ENCODE results near the gene TBC1D5.
"Not testable (repeated sequence)": the region's sequence is repeated elsewhere in the genome, so short reads cannot be mapped to it uniquely, and the experiment has no call there.

The TBC1D5 gene

GRCh38 chr3:17151598-17152373 is 590.6 kb downstream of the TBC1D5 start:
- no peak for DNase-seq

- no peak for DNase-seq
These were observed 593.4 kb downstream of the TBC1D5 start for GRCh38 chr3:17149076-17149475.

- no peak for DNase-seq
These were observed 597.8 kb downstream of the TBC1D5 start for GRCh38 chr3:17144665-17144993.

GRCh38 chr3:17143893-17144664 is 598.4 kb downstream of the TBC1D5 start:
- DNase-seq: no peak

GRCh38 chr3:17142516-17142915 is 599.9 kb downstream of the TBC1D5 start:
- no peak for DNase-seq

- DNase-seq: no peak
These were observed 600.7 kb downstream of the TBC1D5 start for GRCh38 chr3:17141699-17142098.

GRCh38 chr3:17140670-17141505 is 601.5 kb downstream of the TBC1D5 start:
- DNase-seq: no peak

- no peak for DNase-seq
These were observed 604.0 kb downstream of the TBC1D5 start for GRCh38 chr3:17138246-17139039.

GRCh38 chr3:17137321-17137826 is 605.1 kb downstream of the TBC1D5 start:
- no peak for DNase-seq

- no peak for DNase-seq
These were observed 606.2 kb downstream of the TBC1D5 start for GRCh38 chr3:17136136-17136721.

- DNase-seq: no peak
These were observed 606.7 kb downstream of the TBC1D5 start for GRCh38 chr3:17135696-17136095.

- DNase-seq: no peak
These were observed 608.5 kb downstream of the TBC1D5 start for GRCh38 chr3:17133632-17134545.

- DNase-seq: no peak
These were observed 609.9 kb downstream of the TBC1D5 start for GRCh38 chr3:17132286-17133115.

- no peak for DNase-seq
These were observed 611.5 kb downstream of the TBC1D5 start for GRCh38 chr3:17130956-17131355.

- DNase-seq: no peak
These were observed 612.9 kb downstream of the TBC1D5 start for GRCh38 chr3:17129556-17129955.

- DNase-seq: not testable (repeated sequence)
These were observed 613.8 kb downstream of the TBC1D5 start for GRCh38 chr3:17128671-17129070.

- DNase-seq: no peak
These were observed 616.5 kb downstream of the TBC1D5 start for GRCh38 chr3:17125738-17126442.

- no peak for DNase-seq
These were observed 619.7 kb downstream of the TBC1D5 start for GRCh38 chr3:17122758-17123157.

GRCh38 chr3:17121336-17121735 is 621.1 kb downstream of the TBC1D5 start:
- DNase-seq: no peak
